PC-9 (cell line): Measurements from ENCODE around the gene TES. TPM values are rescaled to one million over a fixed set of nuclear protein-coding genes. Genes with fewer than 3 reads are reported as not detected.

Experiments used
- BruUV-seq: library from RNA; stranded (reverse); fragments of 400-500 nt; replicated peaks from 2 replicates; lab custom pipeline; 2021; lab: Mats Ljungman, UMichigan
- CTCF ChIA-PET: fragments of 300-600 bp; sonication (Branson Sonifier 250); formaldehyde crosslinking; loops from one replicate; lab custom pipeline; 2022; ENCODE audit warnings: antibody characterized with exemption; lab: Charles Lee
- POLR2A ChIA-PET: fragments of 300-600 bp; sonication (Branson Sonifier 250); formaldehyde crosslinking; loops from one replicate; lab custom pipeline; 2022; ENCODE audit warnings: antibody characterized with exemption; ENCODE audit not compliant: unreplicated experiment; lab: Charles Lee
- DNase-seq, 2 experiments: peaks; one replicate each; pipeline versions ENCODE4 v3.0.0 to v3.0.0-alpha.2; 2015 to 2022; ENCODE audit warnings: mixed read lengths in 1 of 2
- H2AFZ ChIP-seq: fragments of 200-600 bp; sonication (generic); 2 replicates; pipeline ENCODE4 v1.8.1; 2017; ENCODE audit warnings: antibody characterized with exemption
- H3F3A ChIP-seq: fragments of 200-600 bp; sonication (generic); 2 replicates; pipeline ENCODE4 v1.8.1; 2017; ENCODE audit warnings: antibody characterized with exemption, mild to moderate bottlenecking, low read depth; ENCODE audit not compliant: insufficient read depth
- H3K27ac ChIP-seq: fragments of 200-600 bp; sonication (generic); 2 replicates; pipeline ENCODE4 v1.6.1; 2016; ENCODE audit warnings: mixed run types
- H3K27me3 ChIP-seq: fragments of 200-600 bp; sonication (generic); 2 replicates; pipeline ENCODE4 v1.6.1; 2016; ENCODE audit warnings: low read depth, mixed run types; ENCODE audit not compliant: insufficient read depth
- H3K36me3 ChIP-seq: fragments of 200-600 bp; sonication (generic); 2 replicates; pipeline ENCODE4 v1.6.1; 2016; ENCODE audit warnings: low read depth, mixed run types
- H3K4me1 ChIP-seq: fragments of 200-600 bp; sonication (generic); replicated peaks from 2 replicates; pipeline ENCODE4 v1.6.1; 2016; ENCODE audit warnings: mixed run types; ENCODE audit not compliant: insufficient read depth
- H3K4me2 ChIP-seq: fragments of 200-600 bp; sonication (generic); 2 replicates; pipeline ENCODE4 v1.6.1; 2017; ENCODE audit warnings: mixed run types
- H3K4me3 ChIP-seq: fragments of 200-600 bp; sonication (generic); 2 replicates; pipeline ENCODE4 v1.6.1; 2016; ENCODE audit warnings: mixed run types
- H3K79me2 ChIP-seq: fragments of 200-600 bp; sonication (generic); 2 replicates; pipeline ENCODE4 v1.6.1; 2017; ENCODE audit warnings: low read depth, mixed run types
- H3K9me2 ChIP-seq: fragments of 200-600 bp; sonication (generic); 2 replicates; pipeline ENCODE4 v1.8.1; 2017; ENCODE audit warnings: mild to moderate bottlenecking; ENCODE audit not compliant: insufficient read depth
- H3K9me3 ChIP-seq: fragments of 200-600 bp; sonication (generic); 2 replicates; pipeline ENCODE4 v1.8.1; 2016; ENCODE audit warnings: low read depth; ENCODE audit not compliant: insufficient read depth
- H4K20me1 ChIP-seq: fragments of 200-600 bp; sonication (generic); 2 replicates; pipeline ENCODE4 v1.8.1; 2017; ENCODE audit not compliant: insufficient read depth
- EZH2 ChIP-seq: fragments of 200-600 bp; sonication (generic); IDR thresholded peaks from 2 replicates; pipeline ENCODE4 v1.8.0; 2017; ENCODE audit warnings: antibody characterized with exemption, low read depth
- intact Hi-C: fragments of 100-400 bp; cut with micrococcal nuclease; formaldehyde crosslinking; loops from one replicate; pipeline ENCODE4 v1.10.0; 2022; ENCODE audit not compliant: unreplicated experiment
- total RNA-seq: library from RNA; stranded (reverse); gene quantifications from 2 replicates; pipeline ENCODE4 v1.2.3, GENCODE V29; 2021
- TF ChIP-seq, protein P1 (sequence below): fragments of 200-600 bp; sonication (generic); conservative IDR thresholded peaks from 2 replicates; pipeline ENCODE4 v1.6.1; 2017; ENCODE audit warnings: mixed run types, antibody characterized with exemption, mild to moderate bottlenecking, moderate library complexity

Gene TES
- total RNA-seq, 1 experiment from 2014 or later: 210 TPM

DNA sequence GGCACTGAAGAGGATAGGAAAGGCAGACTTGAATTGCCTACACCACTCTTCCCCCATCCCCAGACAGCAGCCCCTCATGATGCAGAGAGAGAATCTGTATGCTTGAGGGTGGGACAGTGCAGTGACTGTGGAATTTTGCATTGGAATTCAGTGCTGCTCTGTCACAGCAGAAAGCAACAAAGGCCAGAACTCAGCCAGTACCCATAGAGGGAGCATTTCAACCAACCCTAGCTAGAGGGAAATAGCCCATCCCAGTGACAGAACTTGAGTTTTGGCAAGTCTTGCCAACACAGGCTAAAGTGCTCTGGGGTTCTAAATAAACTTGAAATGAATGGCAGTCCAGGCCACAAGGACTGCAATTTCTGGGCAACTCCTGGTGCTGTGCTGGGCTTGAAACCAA, 80.4 kb downstream of the TES start:
- DNase-seq: no peak
- Histone ChIP-seq H3K4me1 (no peaks in the 10 kb centered on the region), H3F3A (no peaks in the 10 kb centered on the region; the same call in 1 of the 2 replicates), H3K79me2 (no peaks in the 10 kb centered on the region), H3K4me3 (no peak overlapping the region), H4K20me1 (no peaks in the 10 kb centered on the region), H2AFZ (no peak overlapping the region), H3K9me3 (no peaks in the 10 kb centered on the region), H3K4me2 (no peak overlapping the region), H3K27me3 (no peaks in the 10 kb centered on the region), H3K27ac (no peak overlapping the region), H3K9me2 (no peaks in the 10 kb centered on the region; the same call in 1 of the 2 replicates), H3K36me3 (no peaks in the 10 kb centered on the region)
- TF ChIP-seq, protein P1, sequence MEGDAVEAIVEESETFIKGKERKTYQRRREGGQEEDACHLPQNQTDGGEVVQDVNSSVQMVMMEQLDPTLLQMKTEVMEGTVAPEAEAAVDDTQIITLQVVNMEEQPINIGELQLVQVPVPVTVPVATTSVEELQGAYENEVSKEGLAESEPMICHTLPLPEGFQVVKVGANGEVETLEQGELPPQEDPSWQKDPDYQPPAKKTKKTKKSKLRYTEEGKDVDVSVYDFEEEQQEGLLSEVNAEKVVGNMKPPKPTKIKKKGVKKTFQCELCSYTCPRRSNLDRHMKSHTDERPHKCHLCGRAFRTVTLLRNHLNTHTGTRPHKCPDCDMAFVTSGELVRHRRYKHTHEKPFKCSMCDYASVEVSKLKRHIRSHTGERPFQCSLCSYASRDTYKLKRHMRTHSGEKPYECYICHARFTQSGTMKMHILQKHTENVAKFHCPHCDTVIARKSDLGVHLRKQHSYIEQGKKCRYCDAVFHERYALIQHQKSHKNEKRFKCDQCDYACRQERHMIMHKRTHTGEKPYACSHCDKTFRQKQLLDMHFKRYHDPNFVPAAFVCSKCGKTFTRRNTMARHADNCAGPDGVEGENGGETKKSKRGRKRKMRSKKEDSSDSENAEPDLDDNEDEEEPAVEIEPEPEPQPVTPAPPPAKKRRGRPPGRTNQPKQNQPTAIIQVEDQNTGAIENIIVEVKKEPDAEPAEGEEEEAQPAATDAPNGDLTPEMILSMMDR: no peak
- TF ChIP-seq EZH2: no peak
- intact Hi-C loops: no loop called here
- POLR2A ChIA-PET: no interaction called here
- no TSS peak for BruUV-seq
- CTCF ChIA-PET: no interaction called here

DNA sequence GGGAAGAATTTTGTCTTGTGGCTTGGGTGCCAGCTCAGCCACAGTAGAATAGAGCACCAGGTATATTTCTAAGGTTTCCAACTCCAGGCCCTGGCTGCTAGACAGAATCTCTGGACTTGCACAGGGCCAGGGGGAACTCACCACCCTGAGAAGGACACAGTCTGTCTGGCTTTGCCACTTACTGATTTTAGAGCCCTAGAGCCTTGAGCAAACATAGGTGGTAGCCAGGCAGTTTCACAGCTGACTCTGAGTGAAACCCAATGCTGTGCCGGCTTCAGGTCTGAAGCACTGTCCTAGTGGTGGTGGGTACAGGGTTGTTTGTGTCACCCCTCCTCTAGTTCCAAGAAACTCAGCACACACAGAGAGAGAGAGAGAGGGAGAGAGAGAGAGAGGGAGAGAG, 81.6 kb downstream of the TES start:
- BruUV-seq: no TSS peak
- H3K4me1 ChIP-seq: no peaks in the 10 kb centered on the region
- no peak for DNase-seq
- H3K27ac ChIP-seq: no peak overlapping the region
- no peak overlapping the region for H3K4me3 ChIP-seq
- H2AFZ ChIP-seq: no peak overlapping the region
- H3K79me2 ChIP-seq: no peaks in the 10 kb centered on the region
- H3F3A ChIP-seq: no peaks in the 10 kb centered on the region; the same call in 1 of the 2 replicates
- no peaks in the 10 kb centered on the region for H3K27me3 ChIP-seq
- H3K4me2 ChIP-seq: no peak overlapping the region
- CTCF ChIA-PET: no interaction called here
- H4K20me1 ChIP-seq: no peaks in the 10 kb centered on the region
- no peaks in the 10 kb centered on the region for H3K9me3 ChIP-seq
- POLR2A ChIA-PET: interaction anchor here (0.6 kb wide), 1 partner anchor 102 kb away, joined by 5 read pairs; no protein-coding TSS in a partner anchor
- H3K9me2 ChIP-seq: no peaks in the 10 kb centered on the region; the same call in 1 of the 2 replicates
- H3K36me3 ChIP-seq: no peaks in the 10 kb centered on the region
- TF ChIP-seq, protein P1: no peak
- no peak for TF ChIP-seq EZH2
- intact Hi-C loops: no loop called here

DNA sequence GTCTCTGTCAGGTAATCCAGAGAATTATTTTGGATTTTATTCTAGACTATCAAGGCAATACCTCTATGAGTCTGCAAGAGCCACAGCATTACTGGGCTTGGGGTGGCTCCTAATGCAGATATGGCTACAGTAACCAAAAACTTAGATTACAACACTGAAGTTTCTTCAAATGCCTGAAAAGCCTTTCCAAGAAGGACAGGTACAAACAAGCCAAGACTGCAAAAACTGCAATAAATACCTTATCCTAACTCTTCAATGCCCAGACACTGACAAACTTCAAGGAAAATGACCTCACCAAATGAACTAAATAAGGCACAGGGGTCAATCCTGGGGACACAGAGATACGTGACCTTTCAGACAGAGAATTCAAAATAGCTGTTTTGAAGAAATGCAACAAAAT, 82.0 kb downstream of the TES start:
- Histone ChIP-seq H3K27ac (no peak overlapping the region), H3K27me3 (no peaks in the 10 kb centered on the region), H3K9me3 (peaks cover 2% of the 10 kb centered on the region; the same call in 1 of the 2 replicates), H2AFZ (no peak overlapping the region), H3F3A (no peaks in the 10 kb centered on the region; the same call in 1 of the 2 replicates), H3K4me1 (no peaks in the 10 kb centered on the region), H3K4me3 (no peak overlapping the region), H4K20me1 (no peaks in the 10 kb centered on the region), H3K79me2 (no peaks in the 10 kb centered on the region), H3K36me3 (no peaks in the 10 kb centered on the region), H3K9me2 (no peaks in the 10 kb centered on the region; the same call in 1 of the 2 replicates), H3K4me2 (no peak overlapping the region)
- BruUV-seq: no TSS peak
- CTCF ChIA-PET: no interaction called here
- TF ChIP-seq, protein P1: no peak
- no peak for TF ChIP-seq EZH2
- DNase-seq: no peak
- intact Hi-C loops: no loop called here
- POLR2A ChIA-PET: interaction anchor here (0.6 kb wide), 1 partner anchor 101 kb away, joined by 5 read pairs; no protein-coding TSS in a partner anchor
